Measurements from ENCODE around the gene PTX4. TPM values are rescaled to one million over a fixed set of nuclear protein-coding genes. Genes with fewer than 3 reads are reported as not detected.
"Not testable (repeated sequence)": the region's sequence is repeated elsewhere in the genome, so short reads cannot be mapped to it uniquely, and the experiment has no call there.

Gene PTX4
- total and polyA plus RNA-seq, 4 donors, result 0.26 to 0.33 TPM; not detected in 2

GRCh38 chr16:1443403-1443973, 45.3 kb downstream of the PTX4 start:
- ATAC-seq (ENCODE audit: low FRiP score), result no peak
- H3K27me3 ChIP-seq (ENCODE audit: control insufficient read depth in 1 of 2, insufficient read depth in 2 of 2, low read length in 1 of 2), result no peaks in the 10 kb centered on the region
- 80 to 85% methylated on average over 33 to 38 of the region's 38 CpGs for WGBS, 2 donors

DNA sequence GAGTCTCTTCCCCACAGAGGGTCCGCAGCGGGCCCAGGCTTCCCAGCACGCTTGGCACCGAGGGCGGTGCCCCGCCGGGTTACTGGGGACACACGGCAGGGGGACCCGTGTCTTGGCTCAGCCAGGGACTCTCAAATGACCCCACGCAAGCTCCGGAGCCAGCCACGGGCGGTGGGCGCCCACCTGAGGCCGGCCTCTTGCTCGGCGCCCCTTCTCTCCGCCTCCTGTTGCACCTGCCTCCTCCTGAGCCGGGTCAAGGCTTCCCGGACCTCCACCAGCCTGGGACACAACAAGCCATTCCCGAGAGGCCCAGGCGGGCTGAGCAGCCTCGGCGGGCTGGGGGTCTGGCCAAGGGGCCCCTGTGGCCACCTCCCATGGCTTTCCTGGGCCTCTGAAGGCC, 46.0 kb downstream of the PTX4 start:
- DNase-seq (no peak), ATAC-seq (ENCODE audit: low FRiP score) (no peak)
- Histone ChIP-seq H3K27ac (ENCODE audit: low read depth in 1 of 2, low read length in 2 of 2) (no peak overlapping the region), H3K4me3 (ENCODE audit: low read length in 2 of 2) (no peak overlapping the region), H3K4me1 (ENCODE audit: control insufficient read depth in 1 of 2, insufficient read depth in 2 of 2, low read length in 2 of 2) (no peaks in the 10 kb centered on the region), H3K27me3 (ENCODE audit: control insufficient read depth in 1 of 2, insufficient read depth in 2 of 2, low read length in 1 of 2) (no peaks in the 10 kb centered on the region), H3K36me3 (ENCODE audit: control insufficient read depth in 1 of 2, insufficient read depth in 2 of 2, low read length in 1 of 2) (no peaks in the 10 kb centered on the region), H3K9me3 (ENCODE audit: control insufficient read depth, low read length) (no peaks in the 10 kb centered on the region)
- intact Hi-C loops (cut with DNase I), result no loop called here
- WGBS, 2 donors, result 87% methylated on average over 23 to 24 of the region's 24 CpGs

More at GRCh38 chr16:1443403-1443973, 45.3 kb downstream of the PTX4 start:
- intact Hi-C loops (cut with DNase I), result no loop called here
- Histone ChIP-seq H3K27ac (ENCODE audit: low read depth in 1 of 2, low read length in 2 of 2) (no peak overlapping the region), H3K4me3 (ENCODE audit: low read length in 2 of 2) (no peak overlapping the region), H3K36me3 (ENCODE audit: control insufficient read depth in 1 of 2, insufficient read depth in 2 of 2, low read length in 1 of 2) (no peaks in the 10 kb centered on the region), H3K4me1 (ENCODE audit: control insufficient read depth in 1 of 2, insufficient read depth in 2 of 2, low read length in 2 of 2) (no peaks in the 10 kb centered on the region), H3K9me3 (ENCODE audit: control insufficient read depth, low read length) (no peaks in the 10 kb centered on the region)
- no peak for DNase-seq

DNA sequence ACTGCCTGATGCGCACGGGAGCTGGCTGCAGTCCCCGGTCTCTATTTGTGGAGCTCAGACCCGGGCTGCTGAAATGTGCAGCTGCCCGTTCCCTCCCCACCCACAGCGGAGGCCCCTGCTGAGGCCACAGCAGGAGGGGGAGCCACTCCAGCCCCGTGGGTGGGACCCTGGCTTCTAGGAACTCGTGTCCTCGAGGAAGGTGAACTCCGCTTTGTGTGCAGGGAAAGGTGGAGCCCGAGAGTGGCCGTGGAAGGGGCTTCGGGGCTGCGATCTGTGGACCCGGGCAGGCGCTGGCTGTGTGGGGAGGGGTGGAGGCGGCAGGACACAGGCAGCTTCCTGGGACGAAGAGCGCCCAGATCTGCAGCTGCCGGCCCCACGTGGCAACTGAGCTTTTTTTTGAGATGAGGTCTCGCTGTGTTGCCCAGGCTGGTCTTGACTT, 47.3 kb downstream of the PTX4 start:
- intact Hi-C loops (cut with DNase I), result no loop called here
- Histone ChIP-seq H3K27me3 (ENCODE audit: control insufficient read depth in 1 of 2, insufficient read depth in 2 of 2, low read length in 1 of 2) (no peaks in the 10 kb centered on the region), H3K4me1 (ENCODE audit: control insufficient read depth in 1 of 2, insufficient read depth in 2 of 2, low read length in 2 of 2) (no peaks in the 10 kb centered on the region), H3K9me3 (ENCODE audit: control insufficient read depth, low read length) (no peaks in the 10 kb centered on the region), H3K4me3 (ENCODE audit: low read length in 2 of 2) (no peak overlapping the region), H3K36me3 (ENCODE audit: control insufficient read depth in 1 of 2, insufficient read depth in 2 of 2, low read length in 1 of 2) (no peaks in the 10 kb centered on the region), H3K27ac (ENCODE audit: low read depth in 1 of 2, low read length in 2 of 2) (no peak overlapping the region)
- ATAC-seq (ENCODE audit: low FRiP score), result no peak
- 76 to 77% methylated on average over 19 to 22 of the region's 22 CpGs for WGBS, 2 donors
- no peak for DNase-seq

- 93 to 96% methylated on average over 4 of the region's 4 CpGs for WGBS, 2 donors
- not testable (repeated sequence) for H3K27ac ChIP-seq (ENCODE audit: low read depth in 1 of 2, low read length in 2 of 2)
These were observed 49.1 kb downstream of the PTX4 start for GRCh38 chr16:1439699-1440074.

GRCh38 chr16:1439058-1439698, 49.6 kb downstream of the PTX4 start:
- Histone ChIP-seq H3K4me3 (ENCODE audit: low read length in 2 of 2) (no peak overlapping the region), H3K27ac (ENCODE audit: low read depth in 1 of 2, low read length in 2 of 2) (no peak overlapping the region), H3K4me1 (ENCODE audit: control insufficient read depth in 1 of 2, insufficient read depth in 2 of 2, low read length in 2 of 2) (no peaks in the 10 kb centered on the region), H3K9me3 (ENCODE audit: control insufficient read depth, low read length) (no peaks in the 10 kb centered on the region), H3K27me3 (ENCODE audit: control insufficient read depth in 1 of 2, insufficient read depth in 2 of 2, low read length in 1 of 2) (no peaks in the 10 kb centered on the region), H3K36me3 (ENCODE audit: control insufficient read depth in 1 of 2, insufficient read depth in 2 of 2, low read length in 1 of 2) (no peaks in the 10 kb centered on the region)
- ATAC-seq (ENCODE audit: low FRiP score), result no peak
- no peak for DNase-seq
- WGBS, 2 donors, result 86 to 87% methylated on average over 26 to 27 of the region's 27 CpGs
- intact Hi-C loops (cut with DNase I), result no loop called here

More at GRCh38 chr16:1439699-1440074, 49.1 kb downstream of the PTX4 start:
- H3K36me3 ChIP-seq (ENCODE audit: control insufficient read depth in 1 of 2, insufficient read depth in 2 of 2, low read length in 1 of 2); intact Hi-C loops (cut with DNase I); H3K4me1 ChIP-seq (ENCODE audit: control insufficient read depth in 1 of 2, insufficient read depth in 2 of 2, low read length in 2 of 2); ATAC-seq (ENCODE audit: low FRiP score); DNase-seq; H3K27me3 ChIP-seq (ENCODE audit: control insufficient read depth in 1 of 2, insufficient read depth in 2 of 2, low read length in 1 of 2); H3K9me3 ChIP-seq (ENCODE audit: control insufficient read depth, low read length); H3K4me3 ChIP-seq (ENCODE audit: low read length in 2 of 2): not testable (repeated sequence)

DNA sequence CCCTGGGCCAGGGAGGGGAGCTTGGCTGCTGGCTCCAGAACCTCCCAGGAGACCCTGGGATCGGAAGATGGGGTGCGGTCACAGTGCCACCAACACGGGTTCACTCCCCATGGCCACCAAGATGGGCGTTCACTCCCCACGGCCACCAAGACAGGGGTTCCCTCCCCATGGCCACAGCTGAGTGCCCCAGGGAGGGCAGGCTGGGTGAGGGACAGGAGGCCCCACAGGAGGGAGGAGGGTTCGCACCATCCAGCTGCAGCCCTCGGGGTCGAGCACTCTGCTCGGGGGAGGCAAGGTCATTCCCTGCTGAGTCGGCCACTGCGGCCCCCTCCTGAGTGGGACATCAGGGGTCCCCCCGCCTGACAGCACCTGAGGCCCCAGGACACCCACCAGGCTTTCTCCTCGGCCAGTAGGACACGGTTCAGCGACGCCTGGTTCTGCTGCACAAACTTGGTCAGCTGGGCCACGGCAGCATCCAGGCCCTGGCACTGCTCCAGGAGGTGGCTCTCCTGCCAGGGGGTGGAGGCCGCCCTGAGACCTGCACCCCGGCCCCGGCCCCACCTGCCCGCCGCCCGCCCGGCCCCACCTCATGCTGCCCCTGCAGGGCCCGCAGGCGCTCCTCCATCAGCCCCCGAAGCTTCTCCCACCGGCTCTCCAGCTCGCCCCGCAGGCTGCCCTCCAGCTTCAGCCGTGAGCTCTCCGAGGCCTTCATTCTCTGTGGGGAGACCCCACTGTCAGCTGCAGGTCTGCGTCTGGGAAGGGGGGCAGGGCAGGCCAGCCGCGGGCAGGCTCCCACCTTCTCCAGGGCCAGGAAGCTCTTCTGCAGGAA, 50.3 kb downstream of the PTX4 start:
- WGBS, 2 donors, result 82 to 85% methylated on average over 27 to 35 of the region's 35 CpGs
- Histone ChIP-seq H3K36me3 (ENCODE audit: control insufficient read depth in 1 of 2, insufficient read depth in 2 of 2, low read length in 1 of 2) (no peaks in the 10 kb centered on the region), H3K9me3 (ENCODE audit: control insufficient read depth, low read length) (no peaks in the 10 kb centered on the region), H3K27ac (ENCODE audit: low read depth in 1 of 2, low read length in 2 of 2) (no peak overlapping the region), H3K27me3 (ENCODE audit: control insufficient read depth in 1 of 2, insufficient read depth in 2 of 2, low read length in 1 of 2) (no peaks in the 10 kb centered on the region), H3K4me3 (ENCODE audit: low read length in 2 of 2) (no peak overlapping the region), H3K4me1 (ENCODE audit: control insufficient read depth in 1 of 2, insufficient read depth in 2 of 2, low read length in 2 of 2) (no peaks in the 10 kb centered on the region)
- ATAC-seq (ENCODE audit: low FRiP score) (no peak), DNase-seq (no peak)
- intact Hi-C loops (cut with DNase I), result no loop called here

- intact Hi-C loops (cut with DNase I), result no loop called here
- Histone ChIP-seq H3K27me3 (ENCODE audit: control insufficient read depth in 1 of 2, insufficient read depth in 2 of 2, low read length in 1 of 2) (no peaks in the 10 kb centered on the region), H3K4me1 (ENCODE audit: control insufficient read depth in 1 of 2, insufficient read depth in 2 of 2, low read length in 2 of 2) (no peaks in the 10 kb centered on the region), H3K9me3 (ENCODE audit: control insufficient read depth, low read length) (no peaks in the 10 kb centered on the region), H3K27ac (ENCODE audit: low read depth in 1 of 2, low read length in 2 of 2) (no peak overlapping the region), H3K4me3 (ENCODE audit: low read length in 2 of 2) (no peak overlapping the region), H3K36me3 (ENCODE audit: control insufficient read depth in 1 of 2, insufficient read depth in 2 of 2, low read length in 1 of 2) (no peaks in the 10 kb centered on the region)
- DNase-seq, result no peak
- ATAC-seq (ENCODE audit: low FRiP score), result no peak
- 86 to 93% methylated on average over 20 to 22 of the region's 22 CpGs for WGBS, 2 donors
These were observed 51.1 kb downstream of the PTX4 start for GRCh38 chr16:1437606-1438005.

DNA sequence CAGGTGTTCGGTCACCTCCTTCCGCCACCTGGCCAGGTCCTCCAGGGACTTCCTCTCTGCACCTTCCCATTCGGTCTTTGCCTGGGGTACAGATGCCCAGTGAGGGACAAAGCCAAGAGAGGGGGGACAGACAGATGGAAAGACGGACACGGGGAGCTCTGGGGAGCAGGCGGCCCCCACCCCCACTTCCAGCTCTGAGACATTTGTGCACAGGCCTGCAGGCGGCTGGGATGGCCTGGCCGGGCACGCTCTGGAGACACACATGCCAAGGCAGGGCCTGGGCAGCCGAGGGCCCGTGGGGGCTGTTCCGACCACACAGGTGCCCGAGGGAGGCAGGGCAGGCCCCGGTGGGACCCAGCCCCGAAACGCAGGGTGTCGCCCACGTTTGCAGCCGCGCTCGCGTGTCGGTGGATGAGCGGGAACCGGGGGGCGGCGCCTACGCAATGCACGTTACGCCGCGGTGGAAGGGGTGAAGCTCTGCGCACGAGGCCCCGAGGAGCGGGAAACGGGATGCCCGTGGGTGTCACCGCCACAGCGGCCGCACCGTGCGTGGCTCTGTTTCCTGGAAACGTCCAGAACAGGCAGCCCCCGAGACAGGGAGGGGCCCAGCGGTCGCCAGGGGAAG, 51.9 kb downstream of the PTX4 start:
- no peak for ATAC-seq (ENCODE audit: low FRiP score)
- intact Hi-C loops (cut with DNase I), result no loop called here
- 93% methylated on average over 45 to 47 of the region's 47 CpGs for WGBS, 2 donors
- DNase-seq, result no peak
- no peak overlapping the region for H3K4me3 ChIP-seq (ENCODE audit: low read length in 2 of 2)
- H3K4me1 ChIP-seq (ENCODE audit: control insufficient read depth in 1 of 2, insufficient read depth in 2 of 2, low read length in 2 of 2), result no peaks in the 10 kb centered on the region
- no peaks in the 10 kb centered on the region for H3K36me3 ChIP-seq (ENCODE audit: control insufficient read depth in 1 of 2, insufficient read depth in 2 of 2, low read length in 1 of 2)
- H3K27me3 ChIP-seq (ENCODE audit: control insufficient read depth in 1 of 2, insufficient read depth in 2 of 2, low read length in 1 of 2), result no peaks in the 10 kb centered on the region
- H3K27ac ChIP-seq (ENCODE audit: low read depth in 1 of 2, low read length in 2 of 2), result no peak overlapping the region
- H3K9me3 ChIP-seq (ENCODE audit: control insufficient read depth, low read length), result no peaks in the 10 kb centered on the region
